Neuronal stem cell (in vitro differentiated cells): Measurements from ENCODE around the gene CEMIP2.
A peak's percentile ranks its signal among the peaks of the same experiment; 100 is the strongest.

ENCODE experiments used
- DNase-seq: peaks from one replicate; pipeline ENCODE4 v3.0.0-alpha.2; 2013; ENCODE audit warnings: low spot score
- H2AFZ ChIP-seq: one replicate; pipeline ENCODE4 v1.6.1; 2013; ENCODE audit warnings: mild to moderate bottlenecking, low read length, inconsistent platforms
- H2AK5ac ChIP-seq: 2 replicates; pipeline ENCODE4 v1.6.1; 2013; ENCODE audit warnings: low read depth, mild to moderate bottlenecking, inconsistent platforms, low read length, moderate library complexity, mixed read lengths
- H2BK120ac ChIP-seq: 2 replicates; pipeline ENCODE4 v1.6.1; 2013; ENCODE audit warnings: low read depth, mild to moderate bottlenecking, inconsistent platforms, low read length, moderate library complexity, mixed read lengths
- H2BK12ac ChIP-seq: one replicate; pipeline ENCODE4 v1.6.1; 2013; ENCODE audit warnings: low read length, inconsistent platforms
- H2BK15ac ChIP-seq: 2 replicates; pipeline ENCODE4 v1.6.1; 2013; ENCODE audit warnings: mild to moderate bottlenecking, low read length, inconsistent platforms, mixed read lengths
- H2BK5ac ChIP-seq: one replicate; pipeline ENCODE4 v1.6.1; 2013; ENCODE audit warnings: inconsistent platforms, mild to moderate bottlenecking, low read length, moderate library complexity
- H3K14ac ChIP-seq: one replicate; pipeline ENCODE4 v1.6.1; 2013; ENCODE audit warnings: low read length, inconsistent platforms
- H3K18ac ChIP-seq: 2 replicates; pipeline ENCODE4 v1.6.1; 2013; ENCODE audit warnings: low read length, inconsistent platforms
- H3K23ac ChIP-seq: 2 replicates; pipeline ENCODE4 v1.6.1; 2013; ENCODE audit warnings: low read depth, mild to moderate bottlenecking, mixed read lengths, low read length, inconsistent platforms; ENCODE audit not compliant: poor library complexity
- H3K27ac ChIP-seq: replicated peaks from 3 replicates; pipeline ENCODE4 v1.5.1; 2013; ENCODE audit warnings: low read length, inconsistent platforms
- H3K27me3 ChIP-seq, 3 experiments: 2 replicates each; pipeline ENCODE4 v1.6.1; 2013; ENCODE audit warnings: low read length in 3 of 3, mild to moderate bottlenecking in 2 of 3, inconsistent platforms in 1 of 3, low read depth in 1 of 3, mixed read lengths in 1 of 3, moderate library complexity in 1 of 3; ENCODE audit not compliant: control insufficient read depth in 3 of 3, insufficient read depth in 3 of 3
- H3K36me3 ChIP-seq, 2 donors: replicated peaks in 1 of 2; 2 replicates each; pipeline ENCODE4 v1.6.1; 2013; ENCODE audit warnings: low read length in 2 of 2; ENCODE audit not compliant: control insufficient read depth in 2 of 2, insufficient read depth in 2 of 2
- H3K4ac ChIP-seq: 2 replicates; pipeline ENCODE4 v1.6.1; 2013; ENCODE audit warnings: inconsistent platforms, mild to moderate bottlenecking, low read length, moderate library complexity
- H3K4me1 ChIP-seq, 2 donors: 1 replicate in 1 of 2; 2 replicates in 1 of 2; pipeline ENCODE4 v1.6.1; 2013; ENCODE audit warnings: low read length in 2 of 2, low read depth in 1 of 2; ENCODE audit not compliant: control insufficient read depth in 2 of 2, insufficient read depth in 1 of 2
- H3K4me2 ChIP-seq: one replicate; pipeline ENCODE4 v1.6.1; 2013; ENCODE audit warnings: mild to moderate bottlenecking, low read length, inconsistent platforms; ENCODE audit not compliant: insufficient read depth, poor library complexity, severe bottlenecking
- H3K4me3 ChIP-seq, 2 donors: 2 replicates each; pipeline ENCODE4 v1.5.1; 2013; ENCODE audit warnings: low read length in 2 of 2, mild to moderate bottlenecking in 2 of 2, inconsistent platforms in 1 of 2, moderate library complexity in 1 of 2
- H3K79me1 ChIP-seq: one replicate; pipeline ENCODE4 v1.6.1; 2013; ENCODE audit warnings: low read depth, mild to moderate bottlenecking, inconsistent platforms, low read length, moderate library complexity
- H3K9ac ChIP-seq: one replicate; pipeline ENCODE4 v1.6.1; 2013; ENCODE audit warnings: mild to moderate bottlenecking, low read depth, low read length, inconsistent platforms; ENCODE audit not compliant: poor library complexity
- H3K9me3 ChIP-seq, 2 donors: replicated peaks in 1 of 2; 2 replicates each; pipeline versions ENCODE3 to v1.6.1; 2013; ENCODE audit warnings: low read length in 2 of 2, mild to moderate bottlenecking in 2 of 2, inconsistent platforms in 1 of 2, low read depth in 1 of 2, mixed read lengths in 1 of 2, moderate library complexity in 1 of 2; ENCODE audit not compliant: control insufficient read depth in 2 of 2, insufficient read depth in 1 of 2
- H4K8ac ChIP-seq: one replicate; pipeline ENCODE4 v1.6.1; 2013; ENCODE audit warnings: low read depth, mild to moderate bottlenecking, inconsistent platforms, low read length, moderate library complexity
- H4K91ac ChIP-seq: one replicate; pipeline ENCODE4 v1.6.1; 2013; ENCODE audit warnings: low read length, low read depth, mild to moderate bottlenecking, inconsistent platforms; ENCODE audit not compliant: poor library complexity
- WGBS, 2 donors: extraction: QIAGEN DNeasy Blood & Tissue Kit; methylation state at CpG; one replicate each; pipeline ENCODE4 v1.1.7; 2013; ENCODE audit warnings: missing lambda C conversion rate in 2 of 2, mixed read lengths in 1 of 2; ENCODE audit not compliant: insufficient read length in 2 of 2, insufficient replicate concordance in 1 of 2; ENCODE audit errors: extremely low coverage in 2 of 2; 5-methylcytosine and 5-hydroxymethylcytosine counted together

The CEMIP2 gene

DNA sequence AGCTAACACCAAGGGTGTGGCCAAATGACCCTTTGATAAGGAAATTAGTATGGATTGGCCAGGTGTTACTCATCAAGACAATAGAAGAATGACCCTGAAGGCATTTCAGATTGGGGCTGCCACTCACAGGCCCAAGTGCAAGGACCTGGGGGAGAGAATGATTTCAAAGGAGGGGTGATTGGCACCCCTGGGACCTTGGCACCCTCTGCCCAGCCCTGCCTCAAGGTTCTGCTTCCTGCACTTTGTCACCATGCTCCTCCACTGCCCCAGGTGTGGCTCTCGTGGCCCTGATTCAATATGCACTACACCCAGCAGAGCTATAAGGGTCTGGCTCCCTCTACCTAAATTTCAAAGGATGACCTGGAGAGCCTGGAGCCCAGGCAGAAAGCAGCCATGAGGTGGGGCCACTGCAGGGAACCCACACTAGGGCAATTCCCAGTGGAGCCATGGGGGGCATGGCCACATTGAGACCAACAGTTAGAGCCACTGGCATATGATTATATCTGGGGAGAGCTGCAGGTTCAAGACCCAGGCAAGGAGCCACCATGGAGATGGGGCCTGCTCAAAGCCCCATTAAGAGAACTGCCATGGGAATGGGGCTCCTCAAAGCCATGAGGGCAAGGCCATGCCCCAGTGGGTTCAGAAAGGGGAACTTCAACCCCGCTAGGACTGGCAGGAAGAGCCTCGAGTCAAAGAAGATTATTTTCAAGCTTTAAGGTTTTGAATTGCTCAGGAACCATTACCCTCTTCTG, 93.0 kb downstream of the CEMIP2 start:
- no peak for DNase-seq
- H3K4ac ChIP-seq = no peak overlapping the region
- no CpG with 5 or more reads among the region's 3 CpGs for WGBS, 2 donors

GRCh38 chr9:71672573-71672972, 95.7 kb downstream of the CEMIP2 start:
- Histone ChIP-seq H3K4me3 (no peak overlapping the region), H2BK12ac (no peak overlapping the region), H3K14ac (no peak overlapping the region), H4K91ac (no peak overlapping the region), H2BK15ac (no peak overlapping the region), H3K18ac (no peak overlapping the region), H3K27ac (no peak overlapping the region), H3K4ac (no peak overlapping the region), H2AFZ (no peak overlapping the region), H3K27me3 (no peaks in the 10 kb centered on the region), H3K36me3 (peaks cover 0 to under 1% of the 10 kb centered on the region in 2 donors), H2AK5ac (no peak overlapping the region), H3K9ac (no peak overlapping the region), H3K9me3 (peaks cover 0 to 8% of the 10 kb centered on the region in 2 donors), H3K23ac (no peak overlapping the region), H4K8ac (no peak overlapping the region), H3K79me1 (no peaks in the 10 kb centered on the region), H2BK5ac (no peak overlapping the region), H3K4me2 (no peak overlapping the region), H3K4me1 (no peaks in the 10 kb centered on the region), H2BK120ac (no peak overlapping the region)
- WGBS, 2 donors = no CpG with 5 or more reads among the region's 1 CpG
- DNase-seq = no peak

More for the DNA sequence above, 93.0 kb downstream of the CEMIP2 start:
- no peaks in the 10 kb centered on the region for H3K79me1 ChIP-seq
- peaks cover 0 to 22% of the 10 kb centered on the region in 2 donors for H3K36me3 ChIP-seq
- H2BK12ac ChIP-seq = no peak overlapping the region
- H4K8ac ChIP-seq = no peak overlapping the region
- no peak overlapping the region for H2BK15ac ChIP-seq
- no peak overlapping the region for H3K18ac ChIP-seq
- H3K27ac ChIP-seq = no peak overlapping the region
- no peak overlapping the region for H2AK5ac ChIP-seq
- H2AFZ ChIP-seq = no peak overlapping the region
- no peak overlapping the region for H3K9ac ChIP-seq
- H3K14ac ChIP-seq = no peak overlapping the region
- H2BK120ac ChIP-seq = no peak overlapping the region
- no peak overlapping the region for H3K4me3 ChIP-seq
- H3K4me2 ChIP-seq = no peak overlapping the region
- H3K9me3 ChIP-seq = peaks cover 0 to 8% of the 10 kb centered on the region in 2 donors
- no peaks in the 10 kb centered on the region for H3K27me3 ChIP-seq
- H3K23ac ChIP-seq = no peak overlapping the region
- no peaks in the 10 kb centered on the region for H3K4me1 ChIP-seq
- H2BK5ac ChIP-seq = no peak overlapping the region
- H4K91ac ChIP-seq = no peak overlapping the region

- H3K4ac ChIP-seq = no peak overlapping the region
- H3K18ac ChIP-seq = no peak overlapping the region
- no peak overlapping the region for H3K9ac ChIP-seq
- no peak overlapping the region for H2AK5ac ChIP-seq
- no peak overlapping the region for H3K14ac ChIP-seq
- H3K27ac ChIP-seq = no peak overlapping the region
- no peak overlapping the region for H2BK15ac ChIP-seq
- no CpG with 5 or more reads among the region's 3 CpGs for WGBS, 2 donors
- H3K23ac ChIP-seq = no peak overlapping the region
- H3K4me2 ChIP-seq = no peak overlapping the region
- no peak overlapping the region for H2BK5ac ChIP-seq
- no peak overlapping the region for H2AFZ ChIP-seq
- H3K36me3 ChIP-seq = no peaks in the 10 kb centered on the region
- H3K4me3 ChIP-seq = no peak overlapping the region
- peaks cover 0 to 5% of the 10 kb centered on the region in 2 donors for H3K9me3 ChIP-seq
- H2BK12ac ChIP-seq = no peak overlapping the region
- no peak overlapping the region for H2BK120ac ChIP-seq
- no peak overlapping the region for H4K8ac ChIP-seq
- no peaks in the 10 kb centered on the region for H3K4me1 ChIP-seq
- H4K91ac ChIP-seq = no peak overlapping the region
- no peak for DNase-seq
- H3K27me3 ChIP-seq = no peaks in the 10 kb centered on the region
- H3K79me1 ChIP-seq = no peaks in the 10 kb centered on the region
These were observed 97.0 kb downstream of the CEMIP2 start for GRCh38 chr9:71671289-71671688.

- Histone ChIP-seq H3K4me2 (no peak overlapping the region), H4K8ac (no peak overlapping the region), H3K18ac (no peak overlapping the region), H3K9ac (peak overlapping the region; percentile 30), H3K79me1 (no peaks in the 10 kb centered on the region), H3K27ac (no peak overlapping the region), H3K23ac (no peak overlapping the region), H2BK5ac (no peak overlapping the region), H4K91ac (no peak overlapping the region), H2AFZ (no peak overlapping the region), H2BK15ac (no peak overlapping the region), H3K4me1 (no peaks in the 10 kb centered on the region), H3K36me3 (no peaks in the 10 kb centered on the region), H3K4ac (no peak overlapping the region), H2BK120ac (no peak overlapping the region), H3K27me3 (no peaks in the 10 kb centered on the region), H3K4me3 (no peak overlapping the region), H2BK12ac (no peak overlapping the region), H2AK5ac (no peak overlapping the region), H3K14ac (no peak overlapping the region), H3K9me3 (no peaks in the 10 kb centered on the region)
- no CpG with 5 or more reads among the region's 1 CpG for WGBS, 2 donors
- no peak for DNase-seq
These were observed 98.2 kb downstream of the CEMIP2 start for GRCh38 chr9:71670121-71670520.
